ENCODE measurements around the gene RNF224. TPM values are rescaled to one million over a fixed set of nuclear protein-coding genes. Genes with fewer than 3 reads are reported as not detected.

The RNF224 gene
- total and polyA plus RNA-seq, 2 of the 13 experiments (the other 11 are each of a cell fraction or from before 2014, with no cell fraction given): 0.09 TPM; not detected in 1

DNA sequence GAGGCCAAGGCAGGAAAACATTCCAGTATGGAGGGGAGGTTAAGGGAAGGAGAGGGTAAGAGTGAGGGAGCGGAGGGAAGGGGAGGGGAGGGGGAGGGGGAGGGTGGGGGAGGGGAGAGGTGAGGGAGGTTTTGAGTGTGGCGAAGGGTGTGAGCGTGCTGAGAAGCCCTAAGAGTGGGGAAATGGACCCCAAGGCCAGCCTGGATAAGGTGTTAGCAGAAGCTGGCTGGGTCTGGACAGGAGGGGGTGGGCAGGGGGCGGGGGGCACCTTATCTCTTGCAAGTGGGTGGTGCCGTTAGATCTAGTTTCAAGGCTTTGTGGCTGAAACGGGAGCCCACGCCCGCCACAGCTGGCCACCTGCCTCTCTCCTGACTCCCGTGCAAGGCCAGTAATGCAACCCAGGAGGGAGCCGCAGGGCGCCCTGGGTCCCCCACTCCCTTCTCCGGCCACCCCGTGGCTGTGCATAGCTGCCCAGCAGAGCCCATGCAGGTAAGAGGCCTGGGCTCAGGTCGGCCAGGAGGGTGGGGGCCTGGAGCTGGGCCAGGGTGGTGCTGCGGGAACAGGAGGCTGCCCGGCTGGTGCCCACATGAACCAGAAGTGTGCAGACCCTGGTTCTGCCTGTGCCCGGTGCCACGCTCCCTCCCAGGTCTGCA lies 677 bp downstream of the RNF224 start (continued):
- TF ChIP-seq, protein P1, sequence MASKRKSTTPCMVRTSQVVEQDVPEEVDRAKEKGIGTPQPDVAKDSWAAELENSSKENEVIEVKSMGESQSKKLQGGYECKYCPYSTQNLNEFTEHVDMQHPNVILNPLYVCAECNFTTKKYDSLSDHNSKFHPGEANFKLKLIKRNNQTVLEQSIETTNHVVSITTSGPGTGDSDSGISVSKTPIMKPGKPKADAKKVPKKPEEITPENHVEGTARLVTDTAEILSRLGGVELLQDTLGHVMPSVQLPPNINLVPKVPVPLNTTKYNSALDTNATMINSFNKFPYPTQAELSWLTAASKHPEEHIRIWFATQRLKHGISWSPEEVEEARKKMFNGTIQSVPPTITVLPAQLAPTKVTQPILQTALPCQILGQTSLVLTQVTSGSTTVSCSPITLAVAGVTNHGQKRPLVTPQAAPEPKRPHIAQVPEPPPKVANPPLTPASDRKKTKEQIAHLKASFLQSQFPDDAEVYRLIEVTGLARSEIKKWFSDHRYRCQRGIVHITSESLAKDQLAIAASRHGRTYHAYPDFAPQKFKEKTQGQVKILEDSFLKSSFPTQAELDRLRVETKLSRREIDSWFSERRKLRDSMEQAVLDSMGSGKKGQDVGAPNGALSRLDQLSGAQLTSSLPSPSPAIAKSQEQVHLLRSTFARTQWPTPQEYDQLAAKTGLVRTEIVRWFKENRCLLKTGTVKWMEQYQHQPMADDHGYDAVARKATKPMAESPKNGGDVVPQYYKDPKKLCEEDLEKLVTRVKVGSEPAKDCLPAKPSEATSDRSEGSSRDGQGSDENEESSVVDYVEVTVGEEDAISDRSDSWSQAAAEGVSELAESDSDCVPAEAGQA (IDR thresholded peaks at IDR 0.05; ENCODE audit: low read depth): no peak
- TF ChIP-seq, protein P1 (CRISPR knock-in tag; IDR thresholded peaks at IDR 0.05; ENCODE audit: borderline replicate concordance): no peak
- TF ChIP-seq ZNF724P (CRISPR knock-in tag; IDR thresholded peaks at IDR 0.05; ENCODE audit: borderline replicate concordance): no peak
- TF ChIP-seq ZNF432 (CRISPR knock-in tag; IDR thresholded peaks at IDR 0.05; ENCODE audit: borderline replicate concordance): no peak
- TF ChIP-seq PCBP1 (IDR thresholded peaks at IDR 0.05; ENCODE audit: borderline replicate concordance, low read depth, low read length): peak; percentile 56; the same call in 1 of the 2 replicates
- TF ChIP-seq HNRNPK (IDR thresholded peaks at IDR 0.05; ENCODE audit: low read depth, low read length, poor library complexity, severe bottlenecking): peak; percentile 13
- TF ChIP-seq PCBP2 (optimal IDR thresholded peaks at IDR 0.05; ENCODE audit: low read depth, low read length, poor library complexity, severe bottlenecking): no peak
- TF ChIP-seq ZNF431 (CRISPR knock-in tag; IDR thresholded peaks at IDR 0.05; ENCODE audit: borderline replicate concordance, low read depth): no peak
- no peak for TF ChIP-seq IRF2 (CRISPR knock-in tag; IDR thresholded peaks at IDR 0.05)
- TF ChIP-seq NPAS2 (CRISPR knock-in tag; IDR thresholded peaks at IDR 0.05; ENCODE audit: borderline replicate concordance): no peak
- no peak for TF ChIP-seq MTF2 (CRISPR knock-in tag; IDR thresholded peaks at IDR 0.05; ENCODE audit: borderline replicate concordance)
- 0 out of 2 replicates have a peak, but pooled peaks have one; percentile 10 for TF ChIP-seq REL (CRISPR knock-in tag; conservative IDR thresholded peaks at IDR 0.05)
- no peak for TF ChIP-seq TP53 (CRISPR knock-in tag; conservative IDR thresholded peaks at IDR 0.05)
- TF ChIP-seq, protein P2, sequence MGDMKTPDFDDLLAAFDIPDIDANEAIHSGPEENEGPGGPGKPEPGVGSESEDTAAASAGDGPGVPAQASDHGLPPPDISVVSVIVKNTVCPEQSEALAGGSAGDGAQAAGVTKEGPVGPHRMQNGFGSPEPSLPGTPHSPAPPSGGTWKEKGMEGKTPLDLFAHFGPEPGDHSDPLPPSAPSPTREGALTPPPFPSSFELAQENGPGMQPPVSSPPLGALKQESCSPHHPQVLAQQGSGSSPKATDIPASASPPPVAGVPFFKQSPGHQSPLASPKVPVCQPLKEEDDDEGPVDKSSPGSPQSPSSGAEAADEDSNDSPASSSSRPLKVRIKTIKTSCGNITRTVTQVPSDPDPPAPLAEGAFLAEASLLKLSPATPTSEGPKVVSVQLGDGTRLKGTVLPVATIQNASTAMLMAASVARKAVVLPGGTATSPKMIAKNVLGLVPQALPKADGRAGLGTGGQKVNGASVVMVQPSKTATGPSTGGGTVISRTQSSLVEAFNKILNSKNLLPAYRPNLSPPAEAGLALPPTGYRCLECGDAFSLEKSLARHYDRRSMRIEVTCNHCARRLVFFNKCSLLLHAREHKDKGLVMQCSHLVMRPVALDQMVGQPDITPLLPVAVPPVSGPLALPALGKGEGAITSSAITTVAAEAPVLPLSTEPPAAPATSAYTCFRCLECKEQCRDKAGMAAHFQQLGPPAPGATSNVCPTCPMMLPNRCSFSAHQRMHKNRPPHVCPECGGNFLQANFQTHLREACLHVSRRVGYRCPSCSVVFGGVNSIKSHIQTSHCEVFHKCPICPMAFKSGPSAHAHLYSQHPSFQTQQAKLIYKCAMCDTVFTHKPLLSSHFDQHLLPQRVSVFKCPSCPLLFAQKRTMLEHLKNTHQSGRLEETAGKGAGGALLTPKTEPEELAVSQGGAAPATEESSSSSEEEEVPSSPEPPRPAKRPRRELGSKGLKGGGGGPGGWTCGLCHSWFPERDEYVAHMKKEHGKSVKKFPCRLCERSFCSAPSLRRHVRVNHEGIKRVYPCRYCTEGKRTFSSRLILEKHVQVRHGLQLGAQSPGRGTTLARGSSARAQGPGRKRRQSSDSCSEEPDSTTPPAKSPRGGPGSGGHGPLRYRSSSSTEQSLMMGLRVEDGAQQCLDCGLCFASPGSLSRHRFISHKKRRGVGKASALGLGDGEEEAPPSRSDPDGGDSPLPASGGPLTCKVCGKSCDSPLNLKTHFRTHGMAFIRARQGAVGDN (CRISPR knock-in tag; IDR thresholded peaks at IDR 0.05): no peak
- TF ChIP-seq TOE1 (CRISPR knock-in tag; IDR thresholded peaks at IDR 0.05): no peak
- TF ChIP-seq, protein P3, sequence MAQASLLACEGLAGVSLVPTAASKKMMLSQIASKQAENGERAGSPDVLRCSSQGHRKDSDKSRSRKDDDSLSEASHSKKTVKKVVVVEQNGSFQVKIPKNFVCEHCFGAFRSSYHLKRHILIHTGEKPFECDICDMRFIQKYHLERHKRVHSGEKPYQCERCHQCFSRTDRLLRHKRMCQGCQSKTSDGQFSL (CRISPR knock-in tag; IDR thresholded peaks at IDR 0.05): no peak
